ENCODE data around the gene ZNF24. TPM values are rescaled to one million over a fixed set of nuclear protein-coding genes. Genes with fewer than 3 reads are reported as not detected.

Gene ZNF24
- total RNA-seq, 3 donors from 2014 or later, result 39.0 to 79.0 (median 52.8) TPM

DNA sequence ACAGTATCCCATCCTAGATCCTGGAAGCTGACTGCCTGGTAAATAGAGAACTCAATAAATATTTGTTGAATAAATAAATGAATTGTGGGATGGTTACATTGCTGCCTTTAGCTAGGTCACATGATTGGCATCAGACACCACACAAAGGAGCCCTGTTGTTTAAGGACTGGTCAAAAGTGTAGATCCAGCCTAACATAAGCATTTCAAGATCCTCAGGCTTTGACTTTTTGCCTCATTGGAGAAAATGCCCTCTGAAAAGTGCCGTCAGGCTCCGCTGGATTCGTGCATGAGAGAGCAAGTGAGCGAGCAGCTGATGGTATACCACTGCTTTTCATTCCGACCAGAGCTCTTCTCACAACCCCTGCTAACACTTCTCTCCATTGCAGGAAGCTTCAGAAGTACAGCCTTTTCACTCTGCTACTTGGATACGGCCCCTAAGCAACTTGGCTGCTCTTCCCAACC, 1.3 kb upstream of the ZNF24 start:
- H3K27ac ChIP-seq, result peak overlapping the region; percentile 100
- TF ChIP-seq POLR2A (IDR thresholded peaks at IDR 0.05) (no peak), CTCF (IDR thresholded peaks at IDR 0.05) (no peak), POLR2AphosphoS5 (IDR thresholded peaks at IDR 0.05) (no peak)
- no peaks in the 10 kb centered on the region for H3K27me3 ChIP-seq
- H3K4me3 ChIP-seq, result peak overlapping the region in 2 of 3 donors; percentile 87 to 94
- DNase-seq (ENCODE audit: low spot score in 2 of 2), result peak in 1 of 2 donors; percentile 32
- no peaks in the 10 kb centered on the region for H3K36me3 ChIP-seq
- intact Hi-C loops (cut with DNase I; ENCODE audit: low total_unique reads), result loop anchor here (10.0 kb wide), 1 partner anchor 111 kb away; no protein-coding TSS in a partner anchor
- no peaks in the 10 kb centered on the region for H3K9me3 ChIP-seq
- H3K4me1 ChIP-seq, result peaks cover 0 to 3% of the 10 kb centered on the region in 2 donors

DNA sequence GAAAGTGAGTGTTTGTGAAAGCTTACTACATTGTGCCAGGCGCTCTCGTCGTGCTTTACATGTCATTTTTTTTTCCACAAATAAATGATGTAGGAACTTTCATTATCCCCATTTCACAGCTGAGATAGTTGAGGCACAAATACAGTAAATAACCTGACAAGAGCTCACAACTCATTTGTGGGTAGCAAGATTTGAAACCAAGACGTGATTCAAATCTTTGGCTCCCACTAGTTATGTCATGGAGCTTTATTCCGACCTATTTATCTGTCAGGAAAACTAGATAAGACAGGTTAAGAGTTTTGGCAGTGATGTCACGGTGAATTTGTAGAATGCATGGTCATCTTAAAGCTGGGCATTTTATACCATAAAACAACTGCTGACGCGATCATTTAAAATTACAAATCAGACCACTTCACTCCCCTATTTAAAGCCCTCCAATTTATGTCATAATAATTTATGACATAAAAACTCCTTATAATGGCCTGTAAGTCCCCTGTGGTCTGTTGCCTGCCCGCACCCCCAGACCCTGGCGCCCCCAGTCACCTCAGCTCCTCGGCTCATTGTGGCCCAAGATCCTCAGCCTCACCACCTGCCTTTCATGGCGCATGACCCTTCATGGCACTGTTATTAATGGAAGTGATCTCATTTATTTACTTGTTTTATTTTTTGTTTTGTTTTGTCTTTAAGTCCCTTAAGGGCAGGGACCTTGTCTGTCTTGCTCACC, 678 bp upstream of the ZNF24 start:
- intact Hi-C loops (cut with DNase I; ENCODE audit: low total_unique reads), result loop anchor here (10.0 kb wide), 1 partner anchor 110 kb away; no protein-coding TSS in a partner anchor
- H3K4me3 ChIP-seq, result peak overlapping the region; percentile 87 to 94 (median 92)
- DNase-seq (ENCODE audit: low spot score in 2 of 2), result peak in 1 of 2 donors; percentile 63
- no peaks in the 10 kb centered on the region for H3K9me3 ChIP-seq
- H3K27me3 ChIP-seq, result no peaks in the 10 kb centered on the region
- H3K36me3 ChIP-seq, result no peaks in the 10 kb centered on the region
- H3K27ac ChIP-seq, result peak overlapping the region; percentile 100
- peaks cover 0 to 4% of the 10 kb centered on the region in 2 donors for H3K4me1 ChIP-seq
- TF ChIP-seq POLR2A (IDR thresholded peaks at IDR 0.05) (no peak), CTCF (IDR thresholded peaks at IDR 0.05) (no peak), POLR2AphosphoS5 (IDR thresholded peaks at IDR 0.05) (peak in 1 of 3 donors; percentile 30)

DNA sequence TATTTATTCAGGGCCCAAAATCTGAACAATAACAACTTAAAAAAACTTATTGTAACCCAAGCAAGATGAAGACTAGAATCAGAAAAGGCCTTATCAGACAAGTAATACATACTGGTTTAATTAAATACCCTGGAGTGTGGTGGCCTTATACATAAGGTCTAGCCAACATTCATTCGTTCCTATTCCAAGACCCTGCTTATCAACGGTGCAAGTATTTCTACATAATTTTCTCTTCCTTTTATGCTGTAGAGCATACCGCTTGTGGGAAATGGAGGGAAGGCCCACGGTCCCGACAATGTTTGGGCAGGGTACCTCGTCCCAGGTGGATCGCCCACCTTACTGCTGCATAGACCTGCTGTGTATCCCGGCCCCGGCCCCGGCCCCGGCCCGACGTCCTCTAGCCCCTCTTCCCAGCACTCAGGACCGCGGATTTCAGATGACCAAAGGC, 708 bp downstream of the ZNF24 start:
- Histone ChIP-seq H3K36me3 (no peaks in the 10 kb centered on the region), H3K27me3 (no peaks in the 10 kb centered on the region), H3K9me3 (no peaks in the 10 kb centered on the region), H3K4me1 (peaks cover 0 to 10% of the 10 kb centered on the region in 2 donors), H3K27ac (peak overlapping the region; percentile 100), H3K4me3 (peak overlapping the region; percentile 87 to 94 (median 92))
- no peak for TF ChIP-seq POLR2AphosphoS5 (IDR thresholded peaks at IDR 0.05)
- no peak for TF ChIP-seq POLR2A (IDR thresholded peaks at IDR 0.05)
- TF ChIP-seq CTCF (IDR thresholded peaks at IDR 0.05), result no peak
- intact Hi-C loops (cut with DNase I; ENCODE audit: low total_unique reads), result loop anchor here (10.0 kb wide), 1 partner anchor 109 kb away; no protein-coding TSS in a partner anchor
- DNase-seq (ENCODE audit: low spot score in 2 of 2), result no peak

DNA sequence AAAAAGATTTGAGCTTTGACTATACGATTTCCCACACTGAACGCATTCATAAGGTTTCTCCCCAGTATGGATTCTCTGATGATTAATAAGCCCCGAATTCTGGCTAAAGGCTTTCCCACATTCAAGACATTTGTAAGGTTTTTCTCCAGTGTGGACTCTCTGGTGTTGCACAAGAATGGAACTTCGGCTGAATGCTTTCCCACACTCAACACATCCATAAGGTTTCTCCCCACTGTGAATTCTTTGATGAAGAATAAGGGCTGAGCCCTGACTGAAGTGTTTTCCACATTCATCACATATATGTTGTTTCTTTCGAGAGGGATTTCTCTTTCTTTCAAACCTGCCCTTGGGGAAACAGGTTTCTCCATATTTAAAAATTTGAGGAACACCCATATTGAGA, 6.9 kb downstream of the ZNF24 start:
- H3K4me3 ChIP-seq, result no peak overlapping the region
- no peak overlapping the region for H3K27ac ChIP-seq
- no peaks in the 10 kb centered on the region for H3K36me3 ChIP-seq
- intact Hi-C loops (cut with DNase I; ENCODE audit: low total_unique reads), result loop anchor here (5.0 kb wide), 1 partner anchor 85 kb away; no protein-coding TSS in a partner anchor
- TF ChIP-seq POLR2A (IDR thresholded peaks at IDR 0.05) (no peak), CTCF (IDR thresholded peaks at IDR 0.05) (no peak), POLR2AphosphoS5 (IDR thresholded peaks at IDR 0.05) (no peak)
- no peaks in the 10 kb centered on the region for H3K9me3 ChIP-seq
- no peaks in the 10 kb centered on the region for H3K27me3 ChIP-seq
- DNase-seq (ENCODE audit: low spot score in 2 of 2), result no peak
- peaks cover 0 to 10% of the 10 kb centered on the region in 2 donors for H3K4me1 ChIP-seq

- no peak overlapping the region for H3K4me3 ChIP-seq
- no peaks in the 10 kb centered on the region for H3K27me3 ChIP-seq
- intact Hi-C loops (cut with DNase I; ENCODE audit: low total_unique reads), result loop anchor here (5.0 kb wide), 1 partner anchor 84 kb away; no protein-coding TSS in a partner anchor
- no peaks in the 10 kb centered on the region for H3K36me3 ChIP-seq
- no peak for DNase-seq (ENCODE audit: low spot score in 2 of 2)
- peaks cover 0 to 10% of the 10 kb centered on the region in 2 donors for H3K4me1 ChIP-seq
- no peak for TF ChIP-seq CTCF (IDR thresholded peaks at IDR 0.05)
- TF ChIP-seq POLR2A (IDR thresholded peaks at IDR 0.05), result no peak
- TF ChIP-seq POLR2AphosphoS5 (IDR thresholded peaks at IDR 0.05), result no peak
- H3K27ac ChIP-seq, result peak overlapping the region in 1 of 2 donors; percentile 1
- no peaks in the 10 kb centered on the region for H3K9me3 ChIP-seq
These were observed 8.4 kb downstream of the ZNF24 start for GRCh38 chr18:35335866-35336265.

Data from breast epithelium (tissue), 4 donors.